ENCODE data around the gene SLC5A9. TPM values are rescaled to one million over a fixed set of nuclear protein-coding genes. Genes with fewer than 3 reads are reported as not detected.
"Not testable (repeated sequence)": the region's sequence is repeated elsewhere in the genome, so short reads cannot be mapped to it uniquely, and the experiment has no call there.

SLC5A9 gene
- total RNA-seq, result 0.31 TPM

GRCh38 chr1:48222501-48223242 is at the start of gene SLC5A9:
SLC5A9 (plus strand) TSS chr1:48222716; CDS start chr1:48222737, 21 bp downstream.
- no peak for DNase-seq (ENCODE audit: low spot score)

GRCh38 chr1:48175116-48175515 is 47.4 kb upstream of the SLC5A9 start:
- no peak for DNase-seq (ENCODE audit: low spot score)

GRCh38 chr1:48177257-48177656 is 45.3 kb upstream of the SLC5A9 start:
- DNase-seq (ENCODE audit: low spot score), result no peak

- DNase-seq (ENCODE audit: low spot score), result no peak
Measured at GRCh38 chr1:48181669-48182367, 40.7 kb upstream of the SLC5A9 start.

GRCh38 chr1:48182439-48182838 is 40.1 kb upstream of the SLC5A9 start:
- DNase-seq (ENCODE audit: low spot score), result no peak

GRCh38 chr1:48186306-48186839 is 36.1 kb upstream of the SLC5A9 start:
- DNase-seq (ENCODE audit: low spot score), result no peak

- DNase-seq (ENCODE audit: low spot score), result no peak
Measured at GRCh38 chr1:48187969-48188563, 34.5 kb upstream of the SLC5A9 start.

- DNase-seq (ENCODE audit: low spot score), result no peak
Measured at GRCh38 chr1:48190881-48191280, 31.6 kb upstream of the SLC5A9 start.

GRCh38 chr1:48194801-48195200 is 27.7 kb upstream of the SLC5A9 start:
- DNase-seq (ENCODE audit: low spot score), result no peak

GRCh38 chr1:48196237-48196636 is 26.3 kb upstream of the SLC5A9 start:
- no peak for DNase-seq (ENCODE audit: low spot score)

GRCh38 chr1:48198970-48199369 is 23.5 kb upstream of the SLC5A9 start:
- no peak for DNase-seq (ENCODE audit: low spot score)

GRCh38 chr1:48200166-48200900 is 22.2 kb upstream of the SLC5A9 start:
- DNase-seq (ENCODE audit: low spot score), result no peak

GRCh38 chr1:48202030-48202752 is 20.3 kb upstream of the SLC5A9 start:
- DNase-seq (ENCODE audit: low spot score), result peak; percentile 82

GRCh38 chr1:48203287-48203900 is 19.1 kb upstream of the SLC5A9 start:
- DNase-seq (ENCODE audit: low spot score), result no peak

GRCh38 chr1:48205522-48205921 is 17.0 kb upstream of the SLC5A9 start:
- no peak for DNase-seq (ENCODE audit: low spot score)

- DNase-seq (ENCODE audit: low spot score), result no peak
Measured at GRCh38 chr1:48206371-48206770, 16.1 kb upstream of the SLC5A9 start.

- DNase-seq (ENCODE audit: low spot score), result no peak
Measured at GRCh38 chr1:48207131-48207530, 15.4 kb upstream of the SLC5A9 start.

- DNase-seq (ENCODE audit: low spot score), result no peak
Measured at GRCh38 chr1:48207536-48208075, 14.9 kb upstream of the SLC5A9 start.

GRCh38 chr1:48208251-48208650 is 14.3 kb upstream of the SLC5A9 start:
- DNase-seq (ENCODE audit: low spot score), result no peak

- DNase-seq (ENCODE audit: low spot score), result no peak
Measured at GRCh38 chr1:48208652-48209051, 13.9 kb upstream of the SLC5A9 start.

GRCh38 chr1:48213462-48213861 is 9.1 kb upstream of the SLC5A9 start:
- DNase-seq (ENCODE audit: low spot score), result not testable (repeated sequence)

Data from ureter (tissue), 1 donor.